ENCODE results near the gene ROBO2.

GRCh38 chr3:77084511-77084910 is 44.6 kb downstream of the ROBO2 start:
- TF ChIP-seq MAX (IDR thresholded peaks at IDR 0.05; ENCODE audit: low read depth, low read length) = no peak
- no peak for TF ChIP-seq PKNOX1 (IDR thresholded peaks at IDR 0.05)
- TF ChIP-seq ZBTB4 (CRISPR knock-in tag; IDR thresholded peaks at IDR 0.05) = no peak
- no peak for TF ChIP-seq MXI1 (IDR thresholded peaks at IDR 0.05; ENCODE audit: low read depth, low read length)
- TF ChIP-seq SPI1 (IDR thresholded peaks at IDR 0.05; ENCODE audit: borderline replicate concordance, insufficient read depth, low read depth, low read length) = no peak
- TF ChIP-seq EZH2 (IDR thresholded peaks at IDR 0.05; ENCODE audit: borderline replicate concordance, control insufficient read depth, low read depth, low read length) = no peak
- TF ChIP-seq CTCF (IDR thresholded peaks at IDR 0.05 in 2 of 3, conservative IDR thresholded peaks at IDR 0.05 in 1 of 3; ENCODE audit: control insufficient read depth in 2 of 3, extremely low read depth in 1 of 3, insufficient read depth in 1 of 3, low read depth in 3 of 3, low read length in 3 of 3) = no peak
- no peak for TF ChIP-seq SKIL (IDR thresholded peaks at IDR 0.05; ENCODE audit: low read depth, poor library complexity, severe bottlenecking)
- TF ChIP-seq CBX5 (IDR thresholded peaks at IDR 0.05; ENCODE audit: low read depth) = no peak
- no peak for TF ChIP-seq CREM (IDR thresholded peaks at IDR 0.05; ENCODE audit: low read depth)
- TF ChIP-seq SMC3 (IDR thresholded peaks at IDR 0.05; ENCODE audit: borderline replicate concordance, low read length) = no peak

Data from GM12878 (cell line).